HL-60 (cell line): ENCODE measurements around the gene NF2.

Source experiments
- CTCF ChIP-seq: IDR thresholded peaks from one replicate; pipeline ENCODE4 v1.5.1; 2011; ENCODE audit warnings: low read length, control low read depth, inconsistent platforms; ENCODE audit not compliant: insufficient read depth
- GABPA ChIP-seq: IDR thresholded peaks from 2 replicates; pipeline ENCODE4 v1.6.1; 2012; ENCODE audit warnings: low read depth
- POLR2AphosphoS5 ChIP-seq: IDR thresholded peaks from 2 replicates; pipeline ENCODE4 v1.6.1; 2012; ENCODE audit warnings: low read depth
- SPI1 ChIP-seq: IDR thresholded peaks from 2 replicates; pipeline ENCODE4 v1.6.1; 2012; ENCODE audit warnings: low read depth, mild to moderate bottlenecking, borderline replicate concordance
- TF ChIP-seq, protein P1 (sequence below): IDR thresholded peaks from 2 replicates; pipeline ENCODE4 v1.6.1; 2012; ENCODE audit warnings: low read depth; ENCODE audit not compliant: insufficient replicate concordance

- TF ChIP-seq CTCF, result no peak
- TF ChIP-seq GABPA, result no peak
- TF ChIP-seq, protein P1, sequence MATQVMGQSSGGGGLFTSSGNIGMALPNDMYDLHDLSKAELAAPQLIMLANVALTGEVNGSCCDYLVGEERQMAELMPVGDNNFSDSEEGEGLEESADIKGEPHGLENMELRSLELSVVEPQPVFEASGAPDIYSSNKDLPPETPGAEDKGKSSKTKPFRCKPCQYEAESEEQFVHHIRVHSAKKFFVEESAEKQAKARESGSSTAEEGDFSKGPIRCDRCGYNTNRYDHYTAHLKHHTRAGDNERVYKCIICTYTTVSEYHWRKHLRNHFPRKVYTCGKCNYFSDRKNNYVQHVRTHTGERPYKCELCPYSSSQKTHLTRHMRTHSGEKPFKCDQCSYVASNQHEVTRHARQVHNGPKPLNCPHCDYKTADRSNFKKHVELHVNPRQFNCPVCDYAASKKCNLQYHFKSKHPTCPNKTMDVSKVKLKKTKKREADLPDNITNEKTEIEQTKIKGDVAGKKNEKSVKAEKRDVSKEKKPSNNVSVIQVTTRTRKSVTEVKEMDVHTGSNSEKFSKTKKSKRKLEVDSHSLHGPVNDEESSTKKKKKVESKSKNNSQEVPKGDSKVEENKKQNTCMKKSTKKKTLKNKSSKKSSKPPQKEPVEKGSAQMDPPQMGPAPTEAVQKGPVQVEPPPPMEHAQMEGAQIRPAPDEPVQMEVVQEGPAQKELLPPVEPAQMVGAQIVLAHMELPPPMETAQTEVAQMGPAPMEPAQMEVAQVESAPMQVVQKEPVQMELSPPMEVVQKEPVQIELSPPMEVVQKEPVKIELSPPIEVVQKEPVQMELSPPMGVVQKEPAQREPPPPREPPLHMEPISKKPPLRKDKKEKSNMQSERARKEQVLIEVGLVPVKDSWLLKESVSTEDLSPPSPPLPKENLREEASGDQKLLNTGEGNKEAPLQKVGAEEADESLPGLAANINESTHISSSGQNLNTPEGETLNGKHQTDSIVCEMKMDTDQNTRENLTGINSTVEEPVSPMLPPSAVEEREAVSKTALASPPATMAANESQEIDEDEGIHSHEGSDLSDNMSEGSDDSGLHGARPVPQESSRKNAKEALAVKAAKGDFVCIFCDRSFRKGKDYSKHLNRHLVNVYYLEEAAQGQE, result no peak
- TF ChIP-seq POLR2AphosphoS5, result no peak
- TF ChIP-seq SPI1, result no peak
Observed at GRCh38 chr22:29702000-29702930, 98.8 kb downstream of the NF2 start.
